ENCODE data around the gene ZC3H7B. TPM values are rescaled to one million over a fixed set of nuclear protein-coding genes. Genes with fewer than 3 reads are reported as not detected.

ZC3H7B gene
- total and polyA plus RNA-seq, 2 experiments from 2014 or later, result 5.4 to 54.9 TPM

- DNase-seq, result no peak
- no peaks in the 10 kb centered on the region for H4K20me1 ChIP-seq (ENCODE audit: insufficient read depth)
- H3K9ac ChIP-seq, result peak overlapping the region; percentile 89
- WGBS, 2 experiments (ENCODE audit: low coverage in 1 of 2, low lambda C conversion rate in 2 of 2, missing lambda C conversion rate in 2 of 2), result 84 to 91% methylated on average over 5 of the region's 5 CpGs
- H3K4me2 ChIP-seq (ENCODE audit: unreplicated experiment), result peak overlapping the region; percentile 81
- no peaks in the 10 kb centered on the region for H3K9me2 ChIP-seq (ENCODE audit: insufficient read depth)
- H3K27me3 ChIP-seq (replicated peaks; ENCODE audit: insufficient read depth), result no peaks in the 10 kb centered on the region
- H2AFZ ChIP-seq, result peak overlapping the region; percentile 72
- H3K27ac ChIP-seq, result no peak overlapping the region; the same call in 1 of the 2 replicates
- H3F3A ChIP-seq (ENCODE audit: insufficient read depth), result peaks cover 10% of the 10 kb centered on the region
- no peaks in the 10 kb centered on the region for H3K9me3 ChIP-seq (ENCODE audit: low read depth)
- no peaks in the 10 kb centered on the region for H3K79me2 ChIP-seq (ENCODE audit: insufficient read depth)
- H3K4me3 ChIP-seq, result peak overlapping the region; percentile 82
- in situ Hi-C loops (cut with MboI), result no loop called here
- TF ChIP-seq EZH2 (IDR thresholded peaks at IDR 0.05; ENCODE audit: insufficient read depth, poor library complexity, severe bottlenecking), result no peak
- TF ChIP-seq EZH2phosphoT487 (IDR thresholded peaks at IDR 0.05; ENCODE audit: insufficient read depth, low read depth), result no peak
- peaks cover 8% of the 10 kb centered on the region; the same call in 1 of the 2 replicates for H3K4me1 ChIP-seq (ENCODE audit: insufficient read depth)
- H3K36me3 ChIP-seq (ENCODE audit: low read depth), result no peaks in the 10 kb centered on the region
These were observed 81.8 kb downstream of the ZC3H7B start for GRCh38 chr22:41383085-41383484.

GRCh38 chr22:41384128-41384527 lies 82.8 kb downstream of the ZC3H7B start:
- no peak overlapping the region for H3K4me2 ChIP-seq (ENCODE audit: unreplicated experiment)
- in situ Hi-C loops (cut with MboI), result no loop called here
- no peak for DNase-seq
- H3K27ac ChIP-seq, result no peak overlapping the region
- no peaks in the 10 kb centered on the region for H4K20me1 ChIP-seq (ENCODE audit: insufficient read depth)
- H3K9me2 ChIP-seq (ENCODE audit: insufficient read depth), result no peaks in the 10 kb centered on the region
- no peaks in the 10 kb centered on the region for H3K79me2 ChIP-seq (ENCODE audit: insufficient read depth)
- peaks cover 8% of the 10 kb centered on the region; the same call in 1 of the 2 replicates for H3K4me1 ChIP-seq (ENCODE audit: insufficient read depth)
- H3F3A ChIP-seq (ENCODE audit: insufficient read depth), result peaks cover 10% of the 10 kb centered on the region
- no peaks in the 10 kb centered on the region for H3K9me3 ChIP-seq (ENCODE audit: low read depth)
- no peaks in the 10 kb centered on the region for H3K27me3 ChIP-seq (replicated peaks; ENCODE audit: insufficient read depth)
- no peak overlapping the region for H2AFZ ChIP-seq
- no peaks in the 10 kb centered on the region for H3K36me3 ChIP-seq (ENCODE audit: low read depth)
- no peak overlapping the region for H3K4me3 ChIP-seq
- TF ChIP-seq EZH2 (IDR thresholded peaks at IDR 0.05; ENCODE audit: insufficient read depth, poor library complexity, severe bottlenecking) (no peak), EZH2phosphoT487 (IDR thresholded peaks at IDR 0.05; ENCODE audit: insufficient read depth, low read depth) (no peak)
- H3K9ac ChIP-seq, result no peak overlapping the region

GRCh38 chr22:41387341-41387740 lies 86.0 kb downstream of the ZC3H7B start:
- in situ Hi-C loops (cut with MboI), result no loop called here
- no peak overlapping the region for H3K4me3 ChIP-seq
- TF ChIP-seq EZH2 (IDR thresholded peaks at IDR 0.05; ENCODE audit: insufficient read depth, poor library complexity, severe bottlenecking) (no peak), EZH2phosphoT487 (IDR thresholded peaks at IDR 0.05; ENCODE audit: insufficient read depth, low read depth) (no peak)
- no peak overlapping the region for H3K27ac ChIP-seq
- WGBS, 2 experiments (ENCODE audit: low coverage in 1 of 2, low lambda C conversion rate in 2 of 2, missing lambda C conversion rate in 2 of 2), result 87 to 95% methylated on average over 7 of the region's 7 CpGs
- no peak overlapping the region for H3K4me2 ChIP-seq (ENCODE audit: unreplicated experiment)
- no peaks in the 10 kb centered on the region for H3K27me3 ChIP-seq (replicated peaks; ENCODE audit: insufficient read depth)
- DNase-seq, result no peak
- no peaks in the 10 kb centered on the region for H3K79me2 ChIP-seq (ENCODE audit: insufficient read depth)
- no peaks in the 10 kb centered on the region for H3K4me1 ChIP-seq (ENCODE audit: insufficient read depth)
- H4K20me1 ChIP-seq (ENCODE audit: insufficient read depth), result no peaks in the 10 kb centered on the region
- no peak overlapping the region for H2AFZ ChIP-seq
- no peaks in the 10 kb centered on the region for H3F3A ChIP-seq (ENCODE audit: insufficient read depth)
- no peak overlapping the region for H3K9ac ChIP-seq
- no peaks in the 10 kb centered on the region for H3K9me3 ChIP-seq (ENCODE audit: low read depth)
- no peaks in the 10 kb centered on the region for H3K9me2 ChIP-seq (ENCODE audit: insufficient read depth)
- no peaks in the 10 kb centered on the region; the same call in 1 of the 2 replicates for H3K36me3 ChIP-seq (ENCODE audit: low read depth)

- no peak for TF ChIP-seq EZH2phosphoT487 (IDR thresholded peaks at IDR 0.05; ENCODE audit: insufficient read depth, low read depth)
- no peak for TF ChIP-seq EZH2 (IDR thresholded peaks at IDR 0.05; ENCODE audit: insufficient read depth, poor library complexity, severe bottlenecking)
- WGBS, 2 experiments (ENCODE audit: low coverage in 1 of 2, low lambda C conversion rate in 2 of 2, missing lambda C conversion rate in 2 of 2), result 87 to 92% methylated on average over 11 of the region's 11 CpGs
- Histone ChIP-seq H3K4me3 (no peak overlapping the region), H3F3A (ENCODE audit: insufficient read depth) (peaks cover 14% of the 10 kb centered on the region), H2AFZ (peak overlapping the region; percentile 46; the same call in 1 of the 2 replicates), H3K4me1 (ENCODE audit: insufficient read depth) (peaks cover 15% of the 10 kb centered on the region), H3K9me2 (ENCODE audit: insufficient read depth) (no peaks in the 10 kb centered on the region), H3K79me2 (ENCODE audit: insufficient read depth) (no peaks in the 10 kb centered on the region), H3K4me2 (ENCODE audit: unreplicated experiment) (peak overlapping the region; percentile 66), H4K20me1 (ENCODE audit: insufficient read depth) (no peaks in the 10 kb centered on the region), H3K36me3 (ENCODE audit: low read depth) (no peaks in the 10 kb centered on the region; the same call in 1 of the 2 replicates), H3K9ac (peak overlapping the region; percentile 44), H3K27me3 (replicated peaks; ENCODE audit: insufficient read depth) (no peaks in the 10 kb centered on the region), H3K9me3 (ENCODE audit: low read depth) (no peaks in the 10 kb centered on the region), H3K27ac (peak overlapping the region; percentile 58)
- no peak for DNase-seq
- in situ Hi-C loops (cut with MboI), result no loop called here
These were observed 92.7 kb downstream of the ZC3H7B start for GRCh38 chr22:41394012-41394356.
